ENCODE measurements around the gene DNAH11. TPM values are rescaled to one million over a fixed set of nuclear protein-coding genes. Genes with fewer than 3 reads are reported as not detected.

Gene DNAH11
- total and polyA plus RNA-seq, 2 of the 13 experiments (the other 11 are each of a cell fraction or from before 2014, with no cell fraction given): not detected

DNA sequence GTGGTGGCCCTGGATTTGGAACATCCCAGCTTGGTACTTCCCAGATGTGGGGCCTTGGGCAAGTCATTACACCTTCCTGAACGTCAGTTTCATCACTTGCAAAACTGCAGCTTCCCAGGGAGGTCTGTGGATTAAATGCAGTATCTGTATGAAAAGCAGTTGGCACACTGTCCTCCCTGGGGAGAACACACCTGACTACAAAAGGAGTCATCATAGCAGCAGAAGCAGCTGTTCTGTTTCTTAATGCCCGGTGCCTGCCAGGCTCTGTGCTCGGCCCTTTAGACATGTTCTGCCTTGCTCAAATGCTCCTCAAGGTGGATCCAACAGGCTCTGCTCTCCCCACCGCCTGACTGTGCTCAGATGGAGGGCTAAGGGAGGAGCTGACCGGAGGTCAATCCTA is 371.8 kb downstream of the DNAH11 start:
- no peak for ATAC-seq
- H3K4me2 ChIP-seq (ENCODE audit: low read depth, low read length): no peak overlapping the region
- H3K36me3 ChIP-seq (replicated peaks in 1 of 2; ENCODE audit: control insufficient read depth in 1 of 2, insufficient read depth in 2 of 2, low read length in 2 of 2): no peaks in the 10 kb centered on the region
- H3K27me3 ChIP-seq (ENCODE audit: control insufficient read depth in 1 of 2, insufficient read depth in 2 of 2, low read length in 2 of 2): 0 out of 5 replicates have a peak, but pooled peaks cover 0 to 2% of the 10 kb centered on the region in 2 experiments
- H3K9me3 ChIP-seq (ENCODE audit: low read length): no peaks in the 10 kb centered on the region
- TF ChIP-seq ZFYVE20 (CRISPR knock-in tag; IDR thresholded peaks at IDR 0.05; ENCODE audit: borderline replicate concordance, low read depth): no peak
- TF ChIP-seq, protein P1, sequence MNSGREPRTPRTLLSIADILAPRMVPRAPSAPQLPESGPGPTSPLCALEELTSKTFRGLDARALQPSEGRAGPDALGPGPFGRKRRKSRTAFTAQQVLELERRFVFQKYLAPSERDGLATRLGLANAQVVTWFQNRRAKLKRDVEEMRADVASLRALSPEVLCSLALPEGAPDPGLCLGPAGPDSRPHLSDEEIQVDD (CRISPR knock-in tag; IDR thresholded peaks at IDR 0.05; ENCODE audit: borderline replicate concordance): no peak
- no peak for TF ChIP-seq SOX5 (CRISPR knock-in tag; IDR thresholded peaks at IDR 0.05; ENCODE audit: borderline replicate concordance)
- no peak for TF ChIP-seq ELF4 (CRISPR knock-in tag; IDR thresholded peaks at IDR 0.05; ENCODE audit: borderline replicate concordance)
- TF ChIP-seq MIER2 (CRISPR knock-in tag; IDR thresholded peaks at IDR 0.05): no peak
- TF ChIP-seq BRCA1 (CRISPR knock-in tag; IDR thresholded peaks at IDR 0.05): no peak
- TF ChIP-seq ETV6 (CRISPR knock-in tag; conservative IDR thresholded peaks at IDR 0.05): no peak
- 5% methylated on average over 2 of the region's 5 CpGs for WGBS (ENCODE audit: low lambda C conversion rate)
- intact Hi-C loops (cut with micrococcal nuclease; ENCODE audit: unreplicated experiment) (no loop called here), in situ Hi-C loops (cut with HindIII; ENCODE audit: extremely low pct_ligation_motif_present, low pct_unique_long_range_greater_than_20kb) (no loop called here)
- no peak overlapping the region for H3K4me3 ChIP-seq (replicated peaks in 1 of 3; ENCODE audit: insufficient read depth in 1 of 3, low read depth in 2 of 3, low read length in 3 of 3)
- H3K79me2 ChIP-seq (ENCODE audit: insufficient read depth, low read length): no peaks in the 10 kb centered on the region
- ChIA-PET CTCF (ENCODE audit: low intra/inter-chr PET ratio, low total read pairs) (no interaction called here), POLR2A (no interaction called here)
- H3K27ac ChIP-seq (ENCODE audit: extremely low read length, insufficient read depth, low read length): no peak overlapping the region
- no peak overlapping the region for H3K9ac ChIP-seq (ENCODE audit: insufficient read depth, low read depth, low read length)
- no peak for FAIRE-seq
- no peaks in the 10 kb centered on the region for H3K4me1 ChIP-seq (ENCODE audit: insufficient read depth, low read length)
- no peak for DNase-seq (ENCODE audit: low spot score)
- no peak overlapping the region for H2AFZ ChIP-seq (ENCODE audit: low read length)
- no TSS peak for BruUV-seq (replicated peaks)
- no peaks in the 10 kb centered on the region for H4K20me1 ChIP-seq (ENCODE audit: insufficient read depth, low read length)

DNA sequence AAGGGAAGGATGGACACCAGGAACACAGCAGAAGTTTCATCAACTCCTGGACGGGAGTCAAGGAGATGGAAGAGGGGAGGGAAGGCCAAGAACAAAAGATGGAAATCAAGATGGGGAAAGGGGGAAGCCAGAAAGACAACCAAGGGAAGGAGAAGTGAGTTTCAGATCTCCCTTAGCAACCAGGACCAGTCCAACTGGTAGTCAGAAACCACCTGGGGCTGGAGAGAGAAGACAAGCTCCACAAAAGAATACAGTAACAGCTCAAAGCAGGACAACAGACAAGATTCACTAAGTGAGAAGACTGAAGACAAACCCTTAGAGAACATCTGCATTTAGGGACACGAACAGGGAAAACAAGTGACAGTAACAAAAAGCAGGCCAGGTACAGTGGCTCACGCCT is 372.3 kb downstream of the DNAH11 start:
- H3K9me3 ChIP-seq (ENCODE audit: low read length): no peaks in the 10 kb centered on the region
- H2AFZ ChIP-seq (ENCODE audit: low read length): no peak overlapping the region
- BruUV-seq (replicated peaks): no TSS peak
- TF ChIP-seq, protein P2, sequence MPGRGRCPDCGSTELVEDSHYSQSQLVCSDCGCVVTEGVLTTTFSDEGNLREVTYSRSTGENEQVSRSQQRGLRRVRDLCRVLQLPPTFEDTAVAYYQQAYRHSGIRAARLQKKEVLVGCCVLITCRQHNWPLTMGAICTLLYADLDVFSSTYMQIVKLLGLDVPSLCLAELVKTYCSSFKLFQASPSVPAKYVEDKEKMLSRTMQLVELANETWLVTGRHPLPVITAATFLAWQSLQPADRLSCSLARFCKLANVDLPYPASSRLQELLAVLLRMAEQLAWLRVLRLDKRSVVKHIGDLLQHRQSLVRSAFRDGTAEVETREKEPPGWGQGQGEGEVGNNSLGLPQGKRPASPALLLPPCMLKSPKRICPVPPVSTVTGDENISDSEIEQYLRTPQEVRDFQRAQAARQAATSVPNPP (CRISPR knock-in tag; IDR thresholded peaks at IDR 0.05): no peak
- TF ChIP-seq STAT5B (CRISPR knock-in tag; IDR thresholded peaks at IDR 0.05): no peak
- TF ChIP-seq ZNF468 (CRISPR knock-in tag; IDR thresholded peaks at IDR 0.05): no peak
- TF ChIP-seq ZNF839 (CRISPR knock-in tag; IDR thresholded peaks at IDR 0.05; ENCODE audit: borderline replicate concordance): no peak
- no peak for TF ChIP-seq FOSL1 (CRISPR knock-in tag; IDR thresholded peaks at IDR 0.05; ENCODE audit: borderline replicate concordance)
- no peak for TF ChIP-seq ZNF607 (CRISPR knock-in tag; IDR thresholded peaks at IDR 0.05; ENCODE audit: borderline replicate concordance)
- no peak for TF ChIP-seq MIER2 (CRISPR knock-in tag; IDR thresholded peaks at IDR 0.05)
- no peak for TF ChIP-seq ZNF530 (CRISPR knock-in tag; IDR thresholded peaks at IDR 0.05; ENCODE audit: low read depth)
- no peak for TF ChIP-seq ZNF446 (CRISPR knock-in tag; IDR thresholded peaks at IDR 0.05)
- no peak for TF ChIP-seq NFKBIZ (CRISPR knock-in tag; IDR thresholded peaks at IDR 0.05)
- TF ChIP-seq TBP (CRISPR knock-in tag; IDR thresholded peaks at IDR 0.05): no peak
- TF ChIP-seq SALL1 (CRISPR knock-in tag; IDR thresholded peaks at IDR 0.05): no peak
- TF ChIP-seq ZNF83 (CRISPR knock-in tag; IDR thresholded peaks at IDR 0.05; ENCODE audit: borderline replicate concordance): no peak
- in situ Hi-C loops (cut with HindIII; ENCODE audit: extremely low pct_ligation_motif_present, low pct_unique_long_range_greater_than_20kb): no loop called here
- intact Hi-C loops (cut with micrococcal nuclease; ENCODE audit: unreplicated experiment): no loop called here
- no peak for FAIRE-seq
- no peaks in the 10 kb centered on the region for H3K79me2 ChIP-seq (ENCODE audit: insufficient read depth, low read length)
- no peak overlapping the region for H3K27ac ChIP-seq (ENCODE audit: extremely low read length, insufficient read depth, low read length)
- H3K9ac ChIP-seq (ENCODE audit: insufficient read depth, low read depth, low read length): no peak overlapping the region
- DNase-seq (ENCODE audit: low spot score): no peak
- CTCF ChIA-PET (ENCODE audit: low intra/inter-chr PET ratio, low total read pairs): no interaction called here
- POLR2A ChIA-PET: no interaction called here
- H3K4me1 ChIP-seq (ENCODE audit: insufficient read depth, low read length): no peaks in the 10 kb centered on the region
- H3K27me3 ChIP-seq (ENCODE audit: control insufficient read depth in 1 of 2, insufficient read depth in 2 of 2, low read length in 2 of 2): 0 out of 5 replicates have a peak, but pooled peaks cover 0 to 2% of the 10 kb centered on the region in 2 experiments
- no peak for ATAC-seq
- H4K20me1 ChIP-seq (ENCODE audit: insufficient read depth, low read length): no peaks in the 10 kb centered on the region
- H3K36me3 ChIP-seq (replicated peaks in 1 of 2; ENCODE audit: control insufficient read depth in 1 of 2, insufficient read depth in 2 of 2, low read length in 2 of 2): no peaks in the 10 kb centered on the region
- H3K4me2 ChIP-seq (ENCODE audit: low read depth, low read length): no peak overlapping the region
- 9% methylated on average over 3 of the region's 3 CpGs for WGBS (ENCODE audit: low lambda C conversion rate)
- H3K4me3 ChIP-seq (replicated peaks in 1 of 3; ENCODE audit: insufficient read depth in 1 of 3, low read depth in 2 of 3, low read length in 3 of 3): no peak overlapping the region

Measured in HepG2 (cell line).